ENCODE results near the gene NR2F2. TPM values are rescaled to one million over a fixed set of nuclear protein-coding genes. Genes with fewer than 3 reads are reported as not detected.

Gene NR2F2
- total and polyA plus RNA-seq, 2 of the 13 experiments (the other 11 are each of a cell fraction or from before 2014, with no cell fraction given): 3.5 to 4.7 TPM

DNA sequence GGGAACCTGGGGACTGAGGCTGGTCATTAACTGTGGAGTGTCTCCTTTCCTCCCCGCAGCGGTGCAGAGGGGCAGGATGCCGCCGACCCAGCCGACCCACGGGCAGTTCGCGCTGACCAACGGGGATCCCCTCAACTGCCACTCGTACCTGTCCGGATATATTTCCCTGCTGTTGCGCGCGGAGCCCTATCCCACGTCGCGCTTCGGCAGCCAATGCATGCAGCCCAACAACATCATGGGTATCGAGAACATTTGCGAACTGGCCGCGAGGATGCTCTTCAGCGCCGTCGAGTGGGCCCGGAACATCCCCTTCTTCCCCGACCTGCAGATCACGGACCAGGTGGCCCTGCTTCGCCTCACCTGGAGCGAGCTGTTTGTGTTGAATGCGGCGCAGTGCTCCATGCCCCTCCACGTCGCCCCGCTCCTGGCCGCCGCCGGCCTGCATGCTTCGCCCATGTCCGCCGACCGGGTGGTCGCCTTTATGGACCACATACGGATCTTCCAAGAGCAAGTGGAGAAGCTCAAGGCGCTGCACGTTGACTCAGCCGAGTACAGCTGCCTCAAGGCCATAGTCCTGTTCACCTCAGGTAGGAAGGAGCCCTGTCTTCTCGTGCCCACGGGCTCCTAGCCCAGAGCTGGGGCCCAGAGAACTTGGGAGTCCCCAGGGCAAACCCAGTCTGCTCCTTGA lies 3.7 kb downstream of the NR2F2 start (continued):
- TF ChIP-seq ZNF558 (CRISPR knock-in tag; IDR thresholded peaks at IDR 0.05; ENCODE audit: borderline replicate concordance) (0 out of 2 replicates have a peak, but pooled peaks have one; percentile 22), TARDBP (CRISPR knock-in tag; IDR thresholded peaks at IDR 0.05) (peak; percentile 29; the same call in 1 of the 2 replicates), ZNF766 (CRISPR knock-in tag; IDR thresholded peaks at IDR 0.05; ENCODE audit: borderline replicate concordance) (0 out of 2 replicates have a peak, but pooled peaks have one; percentile 20), ZNF782 (CRISPR knock-in tag; IDR thresholded peaks at IDR 0.05; ENCODE audit: borderline replicate concordance) (no peak), ISL2 (CRISPR knock-in tag; IDR thresholded peaks at IDR 0.05) (no peak), FOXM1 (CRISPR knock-in tag; IDR thresholded peaks at IDR 0.05) (no peak), PAF1 (CRISPR knock-in tag; IDR thresholded peaks at IDR 0.05) (no peak), ZNF660 (CRISPR knock-in tag; IDR thresholded peaks at IDR 0.05; ENCODE audit: borderline replicate concordance, low read depth) (no peak), ZC3H13 (CRISPR knock-in tag; IDR thresholded peaks at IDR 0.05) (peak; percentile 88), SNAI1 (CRISPR knock-in tag; IDR thresholded peaks at IDR 0.05; ENCODE audit: borderline replicate concordance) (no peak), ZNF225 (CRISPR knock-in tag; IDR thresholded peaks at IDR 0.05) (0 out of 2 replicates have a peak, but pooled peaks have one; percentile 13), KDM2A (CRISPR knock-in tag; IDR thresholded peaks at IDR 0.05; ENCODE audit: borderline replicate concordance, low read depth) (no peak), FOXA3 (CRISPR knock-in tag; IDR thresholded peaks at IDR 0.05) (no peak), FOXK1 (CRISPR knock-in tag; IDR thresholded peaks at IDR 0.05; ENCODE audit: borderline replicate concordance, low read depth) (no peak), TOE1 (CRISPR knock-in tag; IDR thresholded peaks at IDR 0.05) (no peak), ZBTB38 (CRISPR knock-in tag; IDR thresholded peaks at IDR 0.05) (no peak), POLR2AphosphoS5 (IDR thresholded peaks at IDR 0.05; ENCODE audit: low read depth, low read length) (no peak), ASH2L (IDR thresholded peaks at IDR 0.05; ENCODE audit: insufficient read length, low read depth, low read length) (peak; percentile 85), ZNF484 (CRISPR knock-in tag; IDR thresholded peaks at IDR 0.05; ENCODE audit: borderline replicate concordance, low read depth) (no peak), SP2 (CRISPR knock-in tag; IDR thresholded peaks at IDR 0.05) (0 out of 2 replicates have a peak, but pooled peaks have one; percentile 15), GPN1 (CRISPR knock-in tag; IDR thresholded peaks at IDR 0.05; ENCODE audit: borderline replicate concordance) (no peak), BORCS8-MEF2B (CRISPR knock-in tag; IDR thresholded peaks at IDR 0.05) (peak; percentile 40; the same call in 1 of the 2 replicates), ZNF546 (CRISPR knock-in tag; conservative IDR thresholded peaks at IDR 0.05) (no peak), RBM39 (IDR thresholded peaks at IDR 0.05; ENCODE audit: low read depth, low read length, poor library complexity, severe bottlenecking) (peak; percentile 17)
- TF ChIP-seq, protein P1, sequence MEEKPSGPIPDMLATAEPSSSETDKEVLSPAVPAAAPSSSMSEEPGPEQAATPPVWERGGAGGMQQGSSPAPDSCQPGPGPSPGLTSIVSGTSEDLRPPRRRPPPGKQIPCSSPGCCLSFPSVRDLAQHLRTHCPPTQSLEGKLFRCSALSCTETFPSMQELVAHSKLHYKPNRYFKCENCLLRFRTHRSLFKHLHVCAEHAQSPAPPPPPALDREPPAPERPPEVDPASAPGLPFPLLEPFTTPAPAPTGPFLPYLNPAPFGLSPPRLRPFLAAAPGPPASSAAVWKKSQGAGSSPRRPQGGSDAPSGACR (CRISPR knock-in tag; IDR thresholded peaks at IDR 0.05): no peak
- TF ChIP-seq, protein P2, sequence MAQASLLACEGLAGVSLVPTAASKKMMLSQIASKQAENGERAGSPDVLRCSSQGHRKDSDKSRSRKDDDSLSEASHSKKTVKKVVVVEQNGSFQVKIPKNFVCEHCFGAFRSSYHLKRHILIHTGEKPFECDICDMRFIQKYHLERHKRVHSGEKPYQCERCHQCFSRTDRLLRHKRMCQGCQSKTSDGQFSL (CRISPR knock-in tag; IDR thresholded peaks at IDR 0.05): no peak
- TF ChIP-seq, protein P3, sequence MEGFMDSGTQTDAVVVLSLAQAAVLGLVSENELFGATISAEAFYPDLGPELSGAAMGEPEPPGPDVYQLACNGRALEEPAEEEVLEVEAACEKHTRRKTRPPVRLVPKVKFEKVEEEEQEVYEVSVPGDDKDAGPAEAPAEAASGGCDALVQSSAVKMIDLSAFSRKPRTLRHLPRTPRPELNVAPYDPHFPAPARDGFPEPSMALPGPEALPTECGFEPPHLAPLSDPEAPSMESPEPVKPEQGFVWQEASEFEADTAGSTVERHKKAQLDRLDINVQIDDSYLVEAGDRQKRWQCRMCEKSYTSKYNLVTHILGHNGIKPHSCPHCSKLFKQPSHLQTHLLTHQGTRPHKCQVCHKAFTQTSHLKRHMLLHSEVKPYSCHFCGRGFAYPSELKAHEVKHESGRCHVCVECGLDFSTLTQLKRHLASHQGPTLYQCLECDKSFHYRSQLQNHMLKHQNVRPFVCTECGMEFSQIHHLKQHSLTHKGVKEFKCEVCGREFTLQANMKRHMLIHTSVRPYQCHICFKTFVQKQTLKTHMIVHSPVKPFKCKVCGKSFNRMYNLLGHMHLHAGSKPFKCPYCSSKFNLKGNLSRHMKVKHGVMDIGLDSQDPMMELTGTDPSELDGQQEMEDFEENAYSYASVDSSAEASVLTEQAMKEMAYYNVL (CRISPR knock-in tag; IDR thresholded peaks at IDR 0.05; ENCODE audit: borderline replicate concordance): no peak
- TF ChIP-seq, protein P4, sequence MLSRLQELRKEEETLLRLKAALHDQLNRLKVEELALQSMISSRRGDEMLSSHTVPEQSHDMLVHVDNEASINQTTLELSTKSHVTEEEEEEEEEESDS (CRISPR knock-in tag; IDR thresholded peaks at IDR 0.05; ENCODE audit: borderline replicate concordance): no peak
